Neutrophil (primary cell): ENCODE data around the gene REEP6.

Experiments
- H3K27ac ChIP-seq: fragments of 200-600 bp; sonication (generic); 2 replicates; pipeline ENCODE4 v1.5.1; 2016; ENCODE audit warnings: mild to moderate bottlenecking, moderate library complexity
- H3K27me3 ChIP-seq: fragments of 200-600 bp; sonication (generic); 2 replicates; pipeline ENCODE4 v1.6.0; 2016; ENCODE audit warnings: mild to moderate bottlenecking
- H3K36me3 ChIP-seq: fragments of 200-600 bp; sonication (generic); 2 replicates; pipeline ENCODE4 v1.5.1; 2017
- H3K4me1 ChIP-seq, 2 experiments: fragments of 200-600 bp in 1 of 2; sonication (generic) in 1 of 2; 1 replicate in 1 of 2; 2 replicates in 1 of 2; pipeline versions ENCODE4 v1.5.1 to v1.6.1; 2013 to 2016; ENCODE audit warnings: low read depth in 1 of 2, low read length in 1 of 2, mild to moderate bottlenecking in 1 of 2, moderate library complexity in 1 of 2; ENCODE audit not compliant: control insufficient read depth in 1 of 2, insufficient read depth in 1 of 2
- H3K4me3 ChIP-seq, 2 experiments: fragments of 200-600 bp in 1 of 2; sonication (generic) in 1 of 2; 1 replicate in 1 of 2; 2 replicates in 1 of 2; pipeline ENCODE4 v1.5.1; 2013 to 2016; ENCODE audit warnings: low read depth in 1 of 2, low read length in 1 of 2, mild to moderate bottlenecking in 1 of 2, moderate library complexity in 1 of 2
- H3K9me3 ChIP-seq: fragments of 200-600 bp; sonication (generic); 2 replicates; pipeline ENCODE4 v1.5.1; 2016
- TF ChIP-seq, protein P1 (sequence below): fragments of 200-600 bp; sonication (generic); IDR thresholded peaks from 2 replicates; pipeline ENCODE4 v1.5.1; 2016; ENCODE audit warnings: antibody characterized with exemption

The REEP6 gene

GRCh38 chr19:1469255-1470054 lies 21.5 kb upstream of the REEP6 start:
- peaks cover 19 to 45% of the 10 kb centered on the region in 2 experiments for H3K4me1 ChIP-seq
- H3K27ac ChIP-seq: no peak overlapping the region
- H3K4me3 ChIP-seq: no peak overlapping the region
- TF ChIP-seq, protein P1, sequence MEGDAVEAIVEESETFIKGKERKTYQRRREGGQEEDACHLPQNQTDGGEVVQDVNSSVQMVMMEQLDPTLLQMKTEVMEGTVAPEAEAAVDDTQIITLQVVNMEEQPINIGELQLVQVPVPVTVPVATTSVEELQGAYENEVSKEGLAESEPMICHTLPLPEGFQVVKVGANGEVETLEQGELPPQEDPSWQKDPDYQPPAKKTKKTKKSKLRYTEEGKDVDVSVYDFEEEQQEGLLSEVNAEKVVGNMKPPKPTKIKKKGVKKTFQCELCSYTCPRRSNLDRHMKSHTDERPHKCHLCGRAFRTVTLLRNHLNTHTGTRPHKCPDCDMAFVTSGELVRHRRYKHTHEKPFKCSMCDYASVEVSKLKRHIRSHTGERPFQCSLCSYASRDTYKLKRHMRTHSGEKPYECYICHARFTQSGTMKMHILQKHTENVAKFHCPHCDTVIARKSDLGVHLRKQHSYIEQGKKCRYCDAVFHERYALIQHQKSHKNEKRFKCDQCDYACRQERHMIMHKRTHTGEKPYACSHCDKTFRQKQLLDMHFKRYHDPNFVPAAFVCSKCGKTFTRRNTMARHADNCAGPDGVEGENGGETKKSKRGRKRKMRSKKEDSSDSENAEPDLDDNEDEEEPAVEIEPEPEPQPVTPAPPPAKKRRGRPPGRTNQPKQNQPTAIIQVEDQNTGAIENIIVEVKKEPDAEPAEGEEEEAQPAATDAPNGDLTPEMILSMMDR: no peak
- peaks cover 96% of the 10 kb centered on the region for H3K27me3 ChIP-seq
- peaks cover 4% of the 10 kb centered on the region for H3K36me3 ChIP-seq
- H3K9me3 ChIP-seq: no peaks in the 10 kb centered on the region

DNA sequence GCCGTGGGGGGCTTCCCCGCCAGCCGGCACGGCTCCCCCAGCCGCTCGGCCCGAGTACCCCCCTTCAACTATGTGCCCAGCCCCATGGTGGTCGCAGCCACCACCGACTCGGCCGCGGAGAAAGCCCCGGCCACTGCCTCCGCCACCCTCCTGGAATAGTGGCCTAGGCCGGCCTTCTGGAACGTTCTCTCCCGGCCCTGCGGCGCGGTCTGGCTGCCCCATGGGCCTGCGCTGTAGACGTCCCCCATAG lies 21.0 kb upstream of the REEP6 start:
- no peak overlapping the region for H3K27ac ChIP-seq
- H3K36me3 ChIP-seq: peaks cover 9% of the 10 kb centered on the region
- H3K27me3 ChIP-seq: peaks cover 91% of the 10 kb centered on the region
- H3K4me1 ChIP-seq: peaks cover 19 to 45% of the 10 kb centered on the region in 2 experiments
- TF ChIP-seq, protein P1: no peak
- H3K9me3 ChIP-seq: no peaks in the 10 kb centered on the region
- peak overlapping the region in 1 of 2 experiments; percentile 44 for H3K4me3 ChIP-seq

DNA sequence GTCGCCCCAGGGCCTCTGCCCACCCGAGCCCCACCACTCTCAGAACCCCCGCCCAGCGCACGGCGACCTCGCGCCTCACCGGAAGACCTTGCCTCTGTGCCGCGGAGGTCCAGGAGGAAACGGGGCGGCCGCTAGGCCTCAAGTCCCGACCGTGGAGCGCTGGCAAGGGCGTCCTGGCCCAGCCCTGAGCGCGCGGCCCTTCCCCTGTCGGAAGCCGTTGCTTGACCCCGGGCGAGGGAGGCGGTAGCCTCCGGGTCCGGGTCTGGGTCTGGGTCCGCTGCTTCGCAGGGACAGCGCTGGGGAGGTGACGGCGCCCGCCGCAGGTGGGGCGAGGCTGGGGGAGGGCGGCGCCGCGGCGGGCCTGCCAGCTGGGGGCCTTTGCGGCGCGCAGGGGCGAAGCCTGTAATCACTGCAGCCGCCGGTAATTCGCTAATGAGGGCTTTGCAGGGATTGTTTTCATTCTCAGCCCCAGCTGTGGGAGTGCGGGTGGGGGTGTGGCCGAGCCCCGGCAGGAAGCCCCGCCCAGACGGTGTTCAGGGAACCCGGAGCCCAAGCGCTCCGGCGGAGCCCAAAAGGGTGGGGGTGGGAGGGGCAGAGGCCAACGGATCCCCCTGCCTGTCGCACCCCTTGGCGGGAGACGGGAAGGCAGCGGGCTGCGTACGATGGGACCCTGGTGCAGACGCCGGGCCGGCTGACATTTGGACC lies 20.5 kb upstream of the REEP6 start:
- TF ChIP-seq, protein P1: no peak
- Histone ChIP-seq H3K4me1 (peaks cover 19 to 44% of the 10 kb centered on the region in 2 experiments), H3K36me3 (peaks cover 14% of the 10 kb centered on the region), H3K27ac (no peak overlapping the region), H3K9me3 (no peaks in the 10 kb centered on the region), H3K27me3 (peaks cover 86% of the 10 kb centered on the region), H3K4me3 (peak overlapping the region; percentile 25 to 44)

DNA sequence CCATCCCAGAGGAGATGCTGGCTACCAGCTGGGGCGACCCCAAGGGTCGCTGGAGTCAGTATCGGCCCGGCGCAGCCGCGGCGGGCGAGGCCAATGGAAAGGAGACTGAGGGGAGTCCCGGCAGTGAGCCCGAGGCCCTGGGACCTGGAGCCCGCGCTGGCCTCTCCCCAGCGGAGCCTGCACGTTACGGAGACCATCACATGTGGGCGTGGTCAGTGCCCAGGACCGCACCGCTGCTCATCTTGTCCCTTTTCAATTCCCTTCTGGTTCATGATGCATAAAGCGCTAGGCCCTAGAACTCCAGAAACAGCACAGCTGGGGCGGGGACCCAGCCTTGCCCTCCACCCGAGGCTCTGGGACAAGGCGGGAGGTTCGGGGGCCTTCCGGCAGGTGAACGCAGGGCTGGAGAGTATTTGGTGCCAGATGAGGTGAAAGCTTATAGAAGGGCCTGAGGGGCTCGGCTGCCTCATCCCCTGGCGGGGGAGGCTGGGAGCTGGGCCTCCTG lies 19.9 kb upstream of the REEP6 start:
- Histone ChIP-seq H3K27me3 (peaks cover 80% of the 10 kb centered on the region), H3K27ac (no peak overlapping the region), H3K36me3 (peaks cover 20% of the 10 kb centered on the region), H3K4me3 (peak overlapping the region; percentile 25 to 44), H3K9me3 (no peaks in the 10 kb centered on the region), H3K4me1 (peaks cover 19 to 42% of the 10 kb centered on the region in 2 experiments)
- TF ChIP-seq, protein P1: no peak

- Histone ChIP-seq H3K27ac (no peak overlapping the region), H3K36me3 (peaks cover 26% of the 10 kb centered on the region), H3K4me1 (peaks cover 19 to 42% of the 10 kb centered on the region in 2 experiments), H3K4me3 (no peak overlapping the region), H3K9me3 (no peaks in the 10 kb centered on the region), H3K27me3 (peaks cover 74% of the 10 kb centered on the region)
- TF ChIP-seq, protein P1: no peak
These were observed 19.3 kb upstream of the REEP6 start for GRCh38 chr19:1471515-1472160.
